Testis (tissue), 3 donors: ENCODE measurements around the gene TAS1R1. TPM values are rescaled to one million over a fixed set of nuclear protein-coding genes. Genes with fewer than 3 reads are reported as not detected.

Experiments
- DNase-seq: peaks from one replicate; pipeline ENCODE4 v3.0.0-alpha.2; 2019
- H3K27ac ChIP-seq, 2 donors: fragments of 200-600 bp; sonication (generic); one replicate each; pipeline ENCODE4 v1.5.1; 2019
- H3K27me3 ChIP-seq: fragments of 200-600 bp; sonication (generic); one replicate; pipeline ENCODE4 v1.5.1; 2019
- H3K36me3 ChIP-seq: fragments of 200-600 bp; sonication (generic); one replicate; pipeline ENCODE4 v1.5.1; 2017; ENCODE audit warnings: low read depth; ENCODE audit errors: missing control alignments
- H3K4me1 ChIP-seq: fragments of 200-600 bp; sonication (generic); one replicate; pipeline ENCODE4 v1.5.1; 2019
- H3K4me3 ChIP-seq, 2 donors: fragments of 200-600 bp; sonication (generic); one replicate each; pipeline ENCODE4 v1.5.1; 2017 to 2019
- H3K9me3 ChIP-seq: fragments of 200-600 bp; sonication (generic); one replicate; pipeline ENCODE4 v1.5.1; 2017
- POLR2A ChIP-seq: fragments of 450-650 bp; IDR thresholded peaks from one replicate; pipeline ENCODE4 v1.6.1; 2017; ENCODE audit warnings: antibody characterized with exemption, mild to moderate bottlenecking, moderate library complexity
- WGBS, 2 donors: methylation state at CpG; one replicate each; pipeline ENCODE4 v1.1.5; 2018; 5-methylcytosine and 5-hydroxymethylcytosine counted together
- intact Hi-C: fragments of 100-400 bp; cut with DNase I; formaldehyde crosslinking; loops from one replicate; pipeline ENCODE4 v1.15.1; 2023; ENCODE audit warnings: low total_unique reads
- polyA plus RNA-seq: library from polyadenylated mRNA; stranded (reverse); fragments of 350-450 nt; fragmentation: Illumina TruSeq; extraction: RNeasy Lipid Tissue Mini Kit (QIAGEN cat#74804); gene quantifications from one replicate; pipeline ENCODE4 v1.2.3, GENCODE V29; 2014; ENCODE audit warnings: low read depth, low replicate concordance; ENCODE audit not compliant: insufficient read depth
- total RNA-seq, 2 donors: library from RNA; depleted of rRNA; stranded (reverse); fragments of >200 nt; gene quantifications; one replicate each; pipeline ENCODE4 v1.2.3, GENCODE V29; 2016
- TF ChIP-seq, protein P1 (sequence below), 3 experiments: fragments of 450-650 bp in 2 of 3; fragments of 200-600 bp in 1 of 3; sonication (generic) in 1 of 3; IDR thresholded peaks; one replicate each; pipeline ENCODE4 v1.5.1; 2016 to 2019; ENCODE audit warnings: antibody characterized with exemption in 3 of 3, mild to moderate bottlenecking in 2 of 3, moderate library complexity in 1 of 3

Gene TAS1R1
- total and polyA plus RNA-seq, 3 donors from 2014 or later: 5.1 to 5.6 (median 5.3) TPM

DNA sequence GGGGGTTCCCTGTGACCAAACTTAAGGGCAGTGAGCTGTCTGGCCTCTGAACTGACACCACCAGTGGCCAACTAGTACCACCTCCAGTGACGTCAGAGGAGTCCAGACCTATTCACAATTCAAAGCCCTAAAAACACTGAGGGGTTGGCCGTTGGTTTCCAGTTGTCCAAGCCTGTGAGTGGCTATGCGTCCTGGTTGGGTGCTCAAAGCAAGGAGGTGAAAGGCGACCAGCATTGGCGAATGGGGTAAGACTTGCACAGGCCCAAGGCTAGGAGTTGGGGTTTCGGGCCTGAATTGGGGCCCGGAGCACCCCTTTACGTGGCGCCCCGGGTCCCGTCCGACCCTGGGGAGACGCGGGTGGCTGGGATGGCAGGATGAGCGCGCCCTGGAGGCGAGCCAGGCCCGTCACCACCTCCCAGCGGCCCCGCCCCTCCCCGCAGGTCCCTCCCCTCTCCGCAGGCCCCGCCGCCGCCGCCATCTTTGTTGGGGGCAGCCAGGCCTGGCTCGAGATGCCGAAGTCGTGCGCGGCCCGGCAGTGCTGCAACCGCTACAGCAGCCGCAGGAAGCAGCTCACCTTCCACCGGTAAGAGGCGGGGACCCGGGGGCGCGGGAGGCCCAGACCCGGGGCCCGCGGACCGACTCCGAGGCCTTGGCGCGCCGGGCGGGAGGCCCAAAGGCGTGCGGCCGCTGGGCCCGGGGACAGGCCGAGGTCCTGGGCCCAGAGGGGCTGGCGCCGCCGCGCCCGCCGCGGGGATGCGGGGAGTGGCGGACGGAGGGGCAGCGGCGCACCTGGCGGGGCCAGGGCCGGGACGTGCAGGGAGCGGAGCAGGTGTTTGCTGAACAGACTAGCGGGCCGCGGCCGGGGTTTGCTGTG lies 69.8 kb downstream of the TAS1R1 start, which contains the start of gene THAP3:
TSS of gene THAP3 (plus strand) at position 159 of the 874 bp plus-strand sequence. CDS start at position 510, 351 bp downstream.
- peaks cover 22% of the 10 kb centered on the region for H3K4me1 ChIP-seq
- intact Hi-C loops: no loop called here
- H3K27ac ChIP-seq: peak within 1 kb of the TSS; percentile 74 to 91
- 3 to 7% methylated on average over 2 to 48 of the region's 73 CpGs for WGBS, 2 donors
- no peaks in the 10 kb centered on the region for H3K9me3 ChIP-seq
- DNase-seq: peak; percentile 88
- H3K4me3 ChIP-seq: peak within 1 kb of the TSS; percentile 83 to 86
- no peaks in the 10 kb centered on the region for H3K27me3 ChIP-seq
- TF ChIP-seq POLR2A: no peak
- TF ChIP-seq, protein P1, sequence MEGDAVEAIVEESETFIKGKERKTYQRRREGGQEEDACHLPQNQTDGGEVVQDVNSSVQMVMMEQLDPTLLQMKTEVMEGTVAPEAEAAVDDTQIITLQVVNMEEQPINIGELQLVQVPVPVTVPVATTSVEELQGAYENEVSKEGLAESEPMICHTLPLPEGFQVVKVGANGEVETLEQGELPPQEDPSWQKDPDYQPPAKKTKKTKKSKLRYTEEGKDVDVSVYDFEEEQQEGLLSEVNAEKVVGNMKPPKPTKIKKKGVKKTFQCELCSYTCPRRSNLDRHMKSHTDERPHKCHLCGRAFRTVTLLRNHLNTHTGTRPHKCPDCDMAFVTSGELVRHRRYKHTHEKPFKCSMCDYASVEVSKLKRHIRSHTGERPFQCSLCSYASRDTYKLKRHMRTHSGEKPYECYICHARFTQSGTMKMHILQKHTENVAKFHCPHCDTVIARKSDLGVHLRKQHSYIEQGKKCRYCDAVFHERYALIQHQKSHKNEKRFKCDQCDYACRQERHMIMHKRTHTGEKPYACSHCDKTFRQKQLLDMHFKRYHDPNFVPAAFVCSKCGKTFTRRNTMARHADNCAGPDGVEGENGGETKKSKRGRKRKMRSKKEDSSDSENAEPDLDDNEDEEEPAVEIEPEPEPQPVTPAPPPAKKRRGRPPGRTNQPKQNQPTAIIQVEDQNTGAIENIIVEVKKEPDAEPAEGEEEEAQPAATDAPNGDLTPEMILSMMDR (IDR thresholded peaks at IDR 0.05): no peak
- H3K36me3 ChIP-seq: no peaks in the 10 kb centered on the region

DNA sequence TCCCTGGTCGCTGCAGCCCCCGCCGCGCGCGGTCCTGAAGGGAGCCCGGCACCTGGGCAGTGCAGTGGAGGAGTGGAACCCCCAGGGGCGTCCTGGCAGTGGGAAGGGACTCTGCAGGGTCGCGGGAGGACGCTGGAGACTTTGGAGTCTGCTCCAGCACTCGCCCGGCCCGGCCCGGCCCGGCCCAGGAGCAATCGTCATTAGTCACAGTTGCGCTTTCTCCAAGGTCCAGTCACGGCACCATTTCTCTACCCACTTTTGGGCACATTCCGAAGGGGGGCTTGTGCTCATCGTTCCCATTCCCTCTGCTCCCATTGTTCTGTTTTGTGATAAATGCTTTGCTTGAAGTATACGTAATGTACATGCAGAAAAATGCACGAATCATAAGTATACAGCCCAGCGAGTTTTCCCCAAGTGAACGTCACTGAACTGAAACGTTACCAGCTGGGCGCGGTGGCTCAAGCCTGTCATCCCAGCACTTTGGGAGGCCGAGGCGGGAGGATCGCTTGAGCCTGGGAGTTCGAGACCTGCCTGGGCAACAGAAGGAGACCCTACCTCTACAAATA lies 70.6 kb downstream of the TAS1R1 start:
- intact Hi-C loops: no loop called here
- no peaks in the 10 kb centered on the region for H3K27me3 ChIP-seq
- H3K27ac ChIP-seq: peak overlapping the region; percentile 74 to 91
- no peaks in the 10 kb centered on the region for H3K36me3 ChIP-seq
- peak overlapping the region; percentile 83 to 86 for H3K4me3 ChIP-seq
- no peaks in the 10 kb centered on the region for H3K9me3 ChIP-seq
- peaks cover 22% of the 10 kb centered on the region for H3K4me1 ChIP-seq
- peak; percentile 54 for DNase-seq
- TF ChIP-seq, protein P1 (IDR thresholded peaks at IDR 0.05): no peak
- no peak for TF ChIP-seq POLR2A
- WGBS, 2 donors: 3 to 5% methylated on average over 20 to 29 of the region's 32 CpGs

DNA sequence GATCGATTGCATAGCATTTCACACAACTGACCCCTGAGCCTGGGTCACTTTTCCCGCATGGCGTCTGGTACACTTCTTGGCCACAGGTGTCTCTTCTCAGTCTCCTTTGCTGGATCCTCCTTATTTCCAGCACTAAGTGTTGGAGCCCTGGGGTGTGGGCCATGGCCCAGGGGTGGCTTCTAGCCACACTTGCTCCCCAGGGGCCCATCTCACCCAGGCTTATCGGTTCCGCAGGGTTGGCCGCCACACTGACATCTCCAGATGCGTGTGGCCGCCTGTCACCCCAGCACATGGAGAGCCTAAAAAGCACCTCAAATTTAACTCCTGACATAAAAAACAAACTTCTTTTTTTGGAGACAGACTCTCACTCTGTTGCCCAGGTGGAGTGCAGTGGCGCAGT lies 71.9 kb downstream of the TAS1R1 start:
- Histone ChIP-seq H3K27me3 (no peaks in the 10 kb centered on the region), H3K36me3 (no peaks in the 10 kb centered on the region), H3K4me3 (no peak overlapping the region), H3K9me3 (no peaks in the 10 kb centered on the region), H3K4me1 (peaks cover 21% of the 10 kb centered on the region), H3K27ac (no peak overlapping the region)
- intact Hi-C loops: no loop called here
- no peak for DNase-seq
- 80 to 95% methylated on average over 9 of the region's 9 CpGs for WGBS, 2 donors
- TF ChIP-seq POLR2A: no peak
- TF ChIP-seq, protein P1 (IDR thresholded peaks at IDR 0.05): no peak

DNA sequence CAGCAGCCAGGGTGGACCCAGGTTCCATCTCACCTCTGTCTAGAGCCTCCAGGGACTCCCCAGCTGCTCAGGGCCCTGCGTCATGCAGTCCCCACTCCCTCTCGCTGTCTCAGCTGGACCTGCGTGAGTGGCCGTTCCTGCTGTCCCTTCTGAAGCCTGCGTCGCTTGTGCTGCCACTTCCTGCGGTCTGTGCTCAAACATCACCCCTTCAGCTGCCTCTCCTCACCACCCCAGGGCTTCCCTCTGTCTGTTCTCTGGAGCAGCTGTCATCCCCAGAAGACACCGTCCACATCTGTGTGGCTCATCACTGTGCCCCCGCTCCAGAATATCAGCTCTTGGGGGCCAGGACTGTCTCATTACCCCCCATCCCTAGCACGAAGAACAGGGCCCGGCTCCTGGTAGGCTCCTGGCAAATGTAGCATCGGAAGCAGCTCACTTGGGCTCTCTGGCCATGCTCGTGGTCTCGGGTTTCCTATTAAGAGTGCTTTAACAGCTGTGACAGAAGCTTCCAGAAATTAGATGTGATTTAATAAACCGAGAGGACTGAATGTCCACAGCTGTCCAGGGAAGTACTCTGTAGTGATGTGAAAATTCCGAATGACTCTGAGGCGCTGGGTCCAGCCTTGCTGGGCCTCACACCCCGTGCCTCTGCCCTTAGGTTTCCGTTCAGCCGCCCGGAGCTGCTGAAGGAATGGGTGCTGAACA lies 72.9 kb downstream of the TAS1R1 start:
- WGBS, 2 donors: 88 to 89% methylated on average over 21 of the region's 21 CpGs
- no peak for DNase-seq
- H3K4me3 ChIP-seq: no peak overlapping the region
- TF ChIP-seq, protein P1 (IDR thresholded peaks at IDR 0.05): no peak
- TF ChIP-seq POLR2A: no peak
- H3K27me3 ChIP-seq: no peaks in the 10 kb centered on the region
- no peaks in the 10 kb centered on the region for H3K9me3 ChIP-seq
- intact Hi-C loops: no loop called here
- no peak overlapping the region for H3K27ac ChIP-seq
- H3K4me1 ChIP-seq: peaks cover 13% of the 10 kb centered on the region
- H3K36me3 ChIP-seq: no peaks in the 10 kb centered on the region
